NCI-H1694 (cell line): ENCODE results near the gene GFPT2.
"Not testable (repeated sequence)": the region's sequence is repeated elsewhere in the genome, so short reads cannot be mapped to it uniquely, and the experiment has no call there.

Source experiments
- DNase-seq: peaks from one replicate; lab custom pipeline; 2025; lab: John Stamatoyannopoulos, UW

Gene GFPT2

GRCh38 chr5:180304431-180305375 lies 48.4 kb downstream of the GFPT2 start:
- DNase-seq: no peak

- no peak for DNase-seq
Measured at GRCh38 chr5:180304016-180304292, 49.2 kb downstream of the GFPT2 start.

- DNase-seq: no peak
Measured at GRCh38 chr5:180303226-180304015, 49.7 kb downstream of the GFPT2 start.

- no peak for DNase-seq
Measured at GRCh38 chr5:180302256-180302655, 50.9 kb downstream of the GFPT2 start.

GRCh38 chr5:180301253-180301652 lies 51.9 kb downstream of the GFPT2 start:
- no peak for DNase-seq

- no peak for DNase-seq
Measured at GRCh38 chr5:180299526-180299925, 53.6 kb downstream of the GFPT2 start.

GRCh38 chr5:180299014-180299413 lies 54.1 kb downstream of the GFPT2 start:
- DNase-seq: not testable (repeated sequence)

- DNase-seq: no peak
Measured at GRCh38 chr5:180297587-180298282, 55.4 kb downstream of the GFPT2 start.

- DNase-seq: no peak
Measured at GRCh38 chr5:180296771-180297170, 56.4 kb downstream of the GFPT2 start.

- no peak for DNase-seq
Measured at GRCh38 chr5:180294913-180295555, 58.1 kb downstream of the GFPT2 start.

- DNase-seq: no peak
Measured at GRCh38 chr5:180294411-180294810, 58.7 kb downstream of the GFPT2 start.

- DNase-seq: peak; percentile 8
Measured at GRCh38 chr5:180291943-180292831, 60.9 kb downstream of the GFPT2 start, which contains the start of gene MAPK9. Gene MAPK9 (minus strand): TSS chr5:180292083. CDS start chr5:180280561, 11,522 bp downstream.

- no peak for DNase-seq
Measured at GRCh38 chr5:180291234-180291940, 61.7 kb downstream of the GFPT2 start.

GRCh38 chr5:180290568-180291233 lies 62.4 kb downstream of the GFPT2 start:
- no peak for DNase-seq

GRCh38 chr5:180289966-180290365 lies 63.2 kb downstream of the GFPT2 start:
- no peak for DNase-seq

- no peak for DNase-seq
Measured at GRCh38 chr5:180289433-180289832, 63.7 kb downstream of the GFPT2 start.

- no peak for DNase-seq
Measured at GRCh38 chr5:180287868-180288267, 65.3 kb downstream of the GFPT2 start.

- DNase-seq: no peak
Measured at GRCh38 chr5:180287404-180287803, 65.7 kb downstream of the GFPT2 start.

GRCh38 chr5:180284149-180284548 lies 69.0 kb downstream of the GFPT2 start:
- no peak for DNase-seq
